Mesothelial cell of epicardium (in vitro differentiated cells): ENCODE results near the gene USP47. TPM values are rescaled to one million over a fixed set of nuclear protein-coding genes. Genes with fewer than 3 reads are reported as not detected.

Source experiments
- DNase-seq, 2 experiments: peaks; one replicate each; pipeline ENCODE4 v3.0.0; 2021; ENCODE audit warnings: low spot score in 2 of 2; ENCODE audit not compliant: unreplicated experiment in 2 of 2
- H3K27ac Mint-ChIP-seq: 2 replicates; pipeline ENCODE4 v1.8.0; 2021; ENCODE audit warnings: mixed read lengths
- H3K27me3 Mint-ChIP-seq: 2 replicates; pipeline ENCODE4 v1.8.0; 2021; ENCODE audit warnings: low read depth, mixed read lengths
- H3K36me3 Mint-ChIP-seq: 2 replicates; pipeline ENCODE4 v1.8.0; 2021; ENCODE audit warnings: mixed read lengths
- H3K4me1 Mint-ChIP-seq: 2 replicates; pipeline ENCODE4 v1.8.0; 2021; ENCODE audit warnings: mixed read lengths
- H3K4me3 Mint-ChIP-seq: 2 replicates; pipeline ENCODE4 v1.8.0; 2021; ENCODE audit warnings: mild to moderate bottlenecking, moderate library complexity, mixed read lengths
- H3K9me3 Mint-ChIP-seq: 2 replicates; pipeline ENCODE4 v1.8.0; 2021; ENCODE audit warnings: mixed read lengths
- CTCF ChIP-seq: fragments of 200-600 bp; sonication (generic); IDR thresholded peaks from one replicate; pipeline ENCODE4 v1.5.0; 2021; ENCODE audit warnings: antibody characterized with exemption; ENCODE audit not compliant: unreplicated experiment
- total RNA-seq: library from RNA; stranded (reverse); gene quantifications from 3 replicates; pipeline ENCODE4 v1.2.1, GENCODE V29; 2021

The USP47 gene
- total RNA-seq, 1 donor from 2014 or later: 68.1 TPM

DNA sequence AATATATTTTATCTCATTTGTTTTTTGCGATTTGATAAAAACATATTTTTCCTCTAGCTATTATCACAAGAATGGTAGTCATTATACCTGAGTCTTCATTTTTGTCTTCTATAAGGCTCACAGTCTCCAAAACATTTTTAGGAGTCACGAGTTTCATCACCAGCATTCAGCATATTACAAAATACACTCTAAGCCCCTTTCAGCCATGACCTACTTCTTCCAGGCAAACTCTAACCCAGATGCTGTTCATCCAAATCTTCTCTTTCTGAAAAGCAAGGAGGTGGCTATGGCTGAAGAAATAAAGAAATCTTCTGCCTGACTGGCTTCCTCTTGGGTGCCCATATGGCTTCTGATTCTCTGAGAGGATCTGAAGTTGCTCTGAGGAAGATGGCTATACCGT, 35.7 kb upstream of the USP47 start:
- Mint-ChIP-seq H3K9me3 (peaks cover 12% of the 10 kb centered on the region), H3K4me3 (no peak overlapping the region), H3K27ac (no peak overlapping the region), H3K36me3 (no peaks in the 10 kb centered on the region), H3K27me3 (peaks cover 8% of the 10 kb centered on the region), H3K4me1 (peaks cover 6% of the 10 kb centered on the region)
- DNase-seq: no peak
- TF ChIP-seq CTCF: no peak

DNA sequence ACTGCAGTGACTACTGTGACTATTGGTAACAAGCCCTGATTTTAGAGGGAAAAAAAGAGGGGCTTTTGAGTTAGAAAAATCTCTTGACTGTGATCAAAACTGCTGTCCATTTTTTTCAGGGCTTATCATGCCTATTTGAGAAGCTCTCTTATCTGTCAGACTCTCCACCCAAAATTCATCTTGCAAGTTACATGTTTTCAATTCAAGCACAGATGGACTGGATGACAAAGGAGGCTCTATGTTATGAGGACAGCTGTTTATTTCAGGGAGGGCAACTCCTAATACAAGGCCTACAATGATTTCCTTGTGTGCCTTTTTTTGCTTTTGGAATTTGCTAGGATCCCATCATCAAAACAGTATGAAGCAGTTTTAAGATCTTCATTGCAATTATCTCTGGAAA, 35.2 kb upstream of the USP47 start:
- no peak for TF ChIP-seq CTCF
- no peak for DNase-seq
- Mint-ChIP-seq H3K4me3 (no peak overlapping the region), H3K9me3 (peaks cover 12% of the 10 kb centered on the region), H3K36me3 (no peaks in the 10 kb centered on the region), H3K4me1 (peaks cover 6% of the 10 kb centered on the region), H3K27ac (no peak overlapping the region), H3K27me3 (peaks cover 8% of the 10 kb centered on the region)

DNA sequence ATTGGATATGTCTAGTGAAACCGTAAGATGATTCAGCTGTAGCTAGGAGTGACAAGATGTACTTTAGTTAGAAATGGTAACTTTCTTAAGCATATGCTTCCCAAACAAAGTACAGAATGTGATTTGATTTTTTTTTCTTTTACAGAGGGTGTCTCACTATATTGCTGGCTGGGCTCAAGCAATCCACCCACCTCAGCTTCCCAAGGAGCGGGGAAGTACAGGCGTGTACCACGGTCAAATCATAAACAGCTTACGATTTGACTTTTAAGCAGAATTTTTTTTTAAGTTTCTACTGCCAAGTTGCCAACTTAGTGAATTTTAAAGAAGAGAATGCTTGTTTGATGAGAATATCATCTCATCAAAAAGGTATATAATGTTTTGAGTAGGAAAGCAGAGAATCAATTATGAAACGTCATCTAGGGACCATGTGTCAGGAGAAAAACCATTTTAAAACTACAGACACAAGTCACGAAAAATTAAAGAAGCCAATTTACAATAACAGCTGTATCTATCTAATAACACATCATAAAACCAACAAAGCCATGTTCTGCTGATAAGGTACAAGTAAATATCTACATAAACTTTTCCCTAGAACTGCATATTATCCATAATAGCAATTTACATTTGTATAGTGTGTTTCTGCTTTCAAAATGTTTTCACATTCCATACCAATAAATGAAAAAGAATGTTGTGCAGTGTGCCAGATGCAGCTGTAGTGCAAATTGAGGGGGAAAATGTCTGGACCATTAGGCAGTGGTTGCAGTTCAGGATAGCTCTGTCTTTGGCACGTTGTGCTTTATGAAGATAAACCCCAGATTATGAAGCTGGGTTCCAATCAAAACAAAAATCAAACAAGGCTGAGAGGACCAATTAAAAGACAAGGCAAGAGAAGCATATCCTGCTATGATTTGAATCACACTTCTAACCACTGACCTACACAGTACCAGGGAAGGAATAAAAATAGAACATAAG, 33.7 kb upstream of the USP47 start:
- Mint-ChIP-seq H3K27ac (peak overlapping the region; percentile 27), H3K4me3 (no peak overlapping the region), H3K36me3 (no peaks in the 10 kb centered on the region), H3K9me3 (peaks cover 12% of the 10 kb centered on the region), H3K4me1 (peaks cover 6% of the 10 kb centered on the region), H3K27me3 (peaks cover 3% of the 10 kb centered on the region)
- no peak for TF ChIP-seq CTCF
- DNase-seq: no peak

DNA sequence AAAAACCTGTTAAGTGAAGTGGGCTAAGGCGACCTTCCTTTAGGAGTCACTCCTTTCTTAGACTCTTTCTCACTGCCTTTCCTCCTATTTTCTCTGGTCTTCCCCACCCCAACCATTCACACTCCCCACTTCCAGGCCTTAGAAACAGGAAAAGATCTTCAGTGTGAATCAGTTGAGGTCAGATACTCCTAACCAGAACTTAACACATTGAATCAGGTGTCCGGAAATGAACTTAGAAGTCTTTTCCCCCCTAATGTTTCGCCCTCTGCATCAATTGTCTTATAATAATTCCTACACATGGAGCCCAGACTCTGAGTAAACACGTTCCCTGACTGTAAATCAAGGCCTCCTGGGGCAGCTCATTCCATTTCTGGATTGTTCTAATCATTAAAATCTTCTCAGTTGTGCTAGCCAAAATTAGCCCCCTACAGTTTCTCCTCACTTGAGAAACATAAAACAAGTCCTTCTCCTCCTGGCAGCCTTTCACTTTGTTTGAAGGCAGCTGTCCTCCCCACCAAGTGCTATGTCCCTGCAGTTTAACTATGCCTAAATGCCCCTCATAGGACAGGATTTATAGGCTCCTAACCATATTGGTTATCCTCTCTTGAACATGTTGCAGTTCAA, 32.7 kb upstream of the USP47 start:
- no peak for DNase-seq
- H3K9me3 Mint-ChIP-seq: peaks cover 12% of the 10 kb centered on the region
- H3K27me3 Mint-ChIP-seq: peaks cover 1% of the 10 kb centered on the region
- H3K36me3 Mint-ChIP-seq: no peaks in the 10 kb centered on the region
- no peak for TF ChIP-seq CTCF
- no peak overlapping the region for H3K27ac Mint-ChIP-seq
- no peak overlapping the region for H3K4me3 Mint-ChIP-seq
- H3K4me1 Mint-ChIP-seq: peaks cover 6% of the 10 kb centered on the region

DNA sequence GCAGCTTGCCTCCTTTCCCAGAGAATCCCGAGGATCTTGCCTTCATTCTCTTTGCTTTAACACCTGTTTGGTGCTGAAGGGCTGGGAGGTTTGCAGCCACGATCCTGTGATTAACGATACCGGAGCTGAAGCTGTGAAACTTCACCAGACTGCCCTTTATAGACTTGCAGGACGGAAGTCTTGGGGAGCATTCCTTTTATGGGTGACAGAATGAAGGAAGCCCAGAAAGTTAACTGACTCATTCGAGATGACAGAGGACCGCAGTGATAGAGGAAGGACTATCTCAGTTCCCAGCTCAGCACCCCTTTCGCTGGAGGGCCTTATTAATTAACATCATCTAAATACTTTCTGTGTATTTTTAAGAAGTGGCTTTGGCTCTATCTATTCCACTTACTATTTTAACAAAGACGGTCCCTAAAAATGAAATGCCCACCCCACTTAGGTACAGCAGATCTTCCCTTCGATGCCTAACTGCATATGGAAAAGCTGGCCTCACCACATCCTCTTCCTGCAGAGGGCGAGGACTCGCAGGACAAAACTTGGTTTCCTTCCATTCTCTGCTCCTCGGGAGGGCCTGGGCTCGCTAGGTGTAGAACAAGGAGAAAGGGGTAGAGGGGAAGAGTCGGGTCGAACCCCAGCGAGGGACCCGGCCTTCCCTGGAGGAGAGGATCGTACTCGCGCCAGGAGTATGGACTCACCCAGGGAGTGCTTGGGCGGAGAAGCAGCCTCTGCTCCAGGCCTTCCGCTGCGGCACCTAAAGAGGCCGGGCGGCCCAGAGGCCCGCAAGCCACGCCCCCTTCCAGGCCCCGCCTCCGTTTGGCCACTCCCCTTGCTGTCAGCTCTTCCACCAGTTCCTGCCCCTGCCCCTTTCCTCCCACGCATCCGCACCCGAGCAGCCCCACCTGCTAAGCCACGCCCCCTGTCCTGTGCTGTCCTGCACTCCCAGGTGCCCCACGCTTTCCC, 30.7 kb upstream of the USP47 start:
- no peak overlapping the region for H3K27ac Mint-ChIP-seq
- no peak for DNase-seq
- no peak for TF ChIP-seq CTCF
- H3K9me3 Mint-ChIP-seq: peaks cover under 1% of the 10 kb centered on the region
- no peaks in the 10 kb centered on the region for H3K36me3 Mint-ChIP-seq
- peaks cover 6% of the 10 kb centered on the region for H3K4me1 Mint-ChIP-seq
- no peaks in the 10 kb centered on the region for H3K27me3 Mint-ChIP-seq
- H3K4me3 Mint-ChIP-seq: no peak overlapping the region
